NT2/D1 (cell line): ENCODE data around the gene WWC1.

Experiments used
- SUZ12 ChIP-seq: IDR thresholded peaks from 2 replicates; pipeline ENCODE4 v1.6.1; 2011; ENCODE audit not compliant: insufficient read length, insufficient read depth; ENCODE audit errors: extremely low read depth
- YY1 ChIP-seq: IDR thresholded peaks from 2 replicates; pipeline ENCODE4 v1.6.1; 2011; ENCODE audit not compliant: insufficient read length, insufficient read depth
- ZNF274 ChIP-seq: IDR thresholded peaks from 2 replicates; pipeline ENCODE4 v1.6.1; 2011; ENCODE audit warnings: mild to moderate bottlenecking, low read depth, low read length

GRCh38 chr5:168404365-168404764 lies 112.9 kb downstream of the WWC1 start:
- no peak for TF ChIP-seq ZNF274
- no peak for TF ChIP-seq YY1
- TF ChIP-seq SUZ12 = no peak
